Neural cell (in vitro differentiated cells): ENCODE data around the gene ARMC9. TPM values are rescaled to one million over a fixed set of nuclear protein-coding genes. Genes with fewer than 3 reads are reported as not detected.

ENCODE experiments used
- H2AFZ ChIP-seq: fragments of 200-600, 300-800 bp; sonication (generic), shearing (Covaris generic); 2 replicates; pipeline ENCODE4 v1.6.0; 2014; ENCODE audit warnings: low read depth, mild to moderate bottlenecking, antibody characterized with exemption, low read length, moderate library complexity
- H3F3A ChIP-seq: fragments of 200-600 bp; shearing (Covaris generic); 2 replicates; pipeline ENCODE4 v1.6.1; 2016; ENCODE audit warnings: mild to moderate bottlenecking, moderate library complexity, mixed read lengths, antibody characterized with exemption, low read length; ENCODE audit not compliant: insufficient read depth, poor library complexity, severe bottlenecking
- H3K27ac ChIP-seq: fragments of 200-600, 300-800 bp; sonication (generic), shearing (Covaris generic); 2 replicates; pipeline ENCODE4 v1.5.1; 2014; ENCODE audit warnings: mild to moderate bottlenecking, low read length, moderate library complexity
- H3K27me3 ChIP-seq: fragments of 300-800, 200-600 bp; sonication (generic), shearing (Covaris generic); 2 replicates; pipeline ENCODE4 v1.6.0; 2014; ENCODE audit warnings: mild to moderate bottlenecking, low read depth, low read length, moderate library complexity; ENCODE audit not compliant: insufficient read depth
- H3K36me3 ChIP-seq: fragments of 300-800, 200-600 bp; sonication (generic), shearing (Covaris generic); 2 replicates; pipeline ENCODE4 v1.5.1; 2014; ENCODE audit warnings: mild to moderate bottlenecking, antibody characterized with exemption, low read length, moderate library complexity; ENCODE audit not compliant: insufficient read depth
- H3K4me2 ChIP-seq: fragments of 300-800, 200-600 bp; sonication (generic), shearing (Covaris generic); 2 replicates; pipeline ENCODE4 v1.6.0; 2014; ENCODE audit warnings: mild to moderate bottlenecking, low read length
- H3K4me3 ChIP-seq: fragments of 300-800, 200-600 bp; sonication (generic), shearing (Covaris generic); 2 replicates; pipeline ENCODE4 v1.5.1; 2014; ENCODE audit warnings: mild to moderate bottlenecking, low read length, moderate library complexity
- H3K79me2 ChIP-seq: fragments of 200-600 bp; shearing (Covaris generic); replicated peaks from 2 replicates; pipeline ENCODE4 v1.6.0; 2014; ENCODE audit warnings: mild to moderate bottlenecking, low read length, moderate library complexity; ENCODE audit not compliant: insufficient read depth
- H3K9ac ChIP-seq: fragments of 300-800, 200-600 bp; sonication (generic), shearing (Covaris generic); 2 replicates; pipeline ENCODE4 v1.6.1; 2016; ENCODE audit warnings: mild to moderate bottlenecking, low read length, mixed read lengths
- H3K9me2 ChIP-seq: fragments of 200-600 bp; shearing (Covaris generic); 2 replicates; pipeline ENCODE4 v1.6.1; 2016; ENCODE audit warnings: mild to moderate bottlenecking, low read length, mixed read lengths; ENCODE audit not compliant: insufficient read depth
- H3K9me3 ChIP-seq: fragments of 200-600, 300-800 bp; sonication (generic), shearing (Covaris generic); 2 replicates; pipeline ENCODE4 v1.6.1; 2016; ENCODE audit warnings: mild to moderate bottlenecking, mixed run types, low read length, moderate library complexity, mixed read lengths
- H4K20me1 ChIP-seq: fragments of 200-600 bp; shearing (Covaris generic); 2 replicates; pipeline ENCODE4 v1.6.1; 2016; ENCODE audit warnings: mild to moderate bottlenecking, mixed run types; ENCODE audit not compliant: insufficient read depth
- CTCF ChIP-seq: fragments of 450-650 bp; IDR thresholded peaks from 2 replicates; pipeline ENCODE4 v1.5.1; 2014; ENCODE audit warnings: antibody characterized with exemption, mild to moderate bottlenecking, moderate library complexity; ENCODE audit not compliant: poor library complexity, severe bottlenecking
- EP300 ChIP-seq: fragments of 450-650 bp; conservative IDR thresholded peaks from 2 replicates; pipeline ENCODE4 v1.6.1; 2014; ENCODE audit warnings: antibody characterized with exemption, mild to moderate bottlenecking, moderate library complexity; ENCODE audit not compliant: poor library complexity, severe bottlenecking
- EZH2 ChIP-seq: fragments of 200-600, 300-800 bp; shearing (Covaris generic), sonication (generic); IDR thresholded peaks from 2 replicates; pipeline ENCODE4 v1.6.1; 2014; ENCODE audit warnings: antibody characterized with exemption, low read length, borderline replicate concordance, mild to moderate bottlenecking; ENCODE audit not compliant: insufficient read depth, poor library complexity, severe bottlenecking
- MXI1 ChIP-seq: fragments of 450-650 bp; conservative IDR thresholded peaks from 2 replicates; pipeline ENCODE4 v1.6.1; 2014; ENCODE audit warnings: antibody characterized with exemption, mild to moderate bottlenecking; ENCODE audit not compliant: poor library complexity, severe bottlenecking
- POLR2AphosphoS5 ChIP-seq: IDR thresholded peaks from 2 replicates; pipeline ENCODE4 v1.6.1; 2012
- RAD21 ChIP-seq: fragments of 450-650 bp; conservative IDR thresholded peaks from 2 replicates; pipeline ENCODE4 v1.6.1; 2014; ENCODE audit warnings: antibody characterized with exemption, mild to moderate bottlenecking, moderate library complexity
- REST ChIP-seq: IDR thresholded peaks from 2 replicates; pipeline ENCODE4 v1.6.1; 2012; ENCODE audit warnings: borderline replicate concordance
- SMC3 ChIP-seq: fragments of 450-650 bp; conservative IDR thresholded peaks from 2 replicates; pipeline ENCODE4 v1.6.1; 2014; ENCODE audit warnings: antibody characterized with exemption, mild to moderate bottlenecking, moderate library complexity; ENCODE audit not compliant: poor library complexity
- TAF1 ChIP-seq: IDR thresholded peaks from 2 replicates; pipeline ENCODE4 v1.6.1; 2012; ENCODE audit warnings: low read depth
- polyA plus RNA-seq: library from polyadenylated mRNA; depleted of rRNA; stranded (reverse); fragments of >200 nt; gene quantifications from 2 replicates; pipeline ENCODE4 v1.2.3, GENCODE V29; 2014

The ARMC9 gene
- polyA plus RNA-seq, 1 donor from 2014 or later = 13.9 TPM

- no peak overlapping the region for H3K9ac ChIP-seq
- no peak overlapping the region for H3K4me3 ChIP-seq
- H3K4me2 ChIP-seq = no peak overlapping the region
- TF ChIP-seq EP300 (no peak), EZH2 (no peak), SMC3 (no peak), MXI1 (no peak), REST (no peak), POLR2AphosphoS5 (no peak), TAF1 (no peak), CTCF (no peak), RAD21 (no peak)
- H3K27me3 ChIP-seq = no peaks in the 10 kb centered on the region
- H3K9me3 ChIP-seq = no peaks in the 10 kb centered on the region
- H3K36me3 ChIP-seq = no peaks in the 10 kb centered on the region
- no peak overlapping the region for H3K27ac ChIP-seq
- H3K9me2 ChIP-seq = no peaks in the 10 kb centered on the region
- H4K20me1 ChIP-seq = no peaks in the 10 kb centered on the region
- no peak overlapping the region for H2AFZ ChIP-seq
- H3F3A ChIP-seq = no peaks in the 10 kb centered on the region
- H3K79me2 ChIP-seq = no peaks in the 10 kb centered on the region
These were observed 28.9 kb upstream of the ARMC9 start for GRCh38 chr2:231169488-231169887.

- no peak overlapping the region for H3K4me2 ChIP-seq
- H3K9me3 ChIP-seq = no peaks in the 10 kb centered on the region
- H3K9ac ChIP-seq = no peak overlapping the region
- no peaks in the 10 kb centered on the region for H4K20me1 ChIP-seq
- no peaks in the 10 kb centered on the region for H3K9me2 ChIP-seq
- no peak overlapping the region for H3K4me3 ChIP-seq
- no peak for TF ChIP-seq CTCF
- TF ChIP-seq MXI1 = no peak
- TF ChIP-seq EZH2 = no peak
- TF ChIP-seq SMC3 = no peak
- TF ChIP-seq EP300 = no peak
- TF ChIP-seq RAD21 = no peak
- no peak for TF ChIP-seq TAF1
- no peak for TF ChIP-seq POLR2AphosphoS5
- no peak for TF ChIP-seq REST
- no peaks in the 10 kb centered on the region for H3K79me2 ChIP-seq
- no peaks in the 10 kb centered on the region for H3K27me3 ChIP-seq
- H3K27ac ChIP-seq = no peak overlapping the region
- H3K36me3 ChIP-seq = no peaks in the 10 kb centered on the region
- no peaks in the 10 kb centered on the region for H3F3A ChIP-seq
- H2AFZ ChIP-seq = no peak overlapping the region
These were observed 28.4 kb upstream of the ARMC9 start for GRCh38 chr2:231170055-231170454.
